T-helper 22 cell (primary cell): ENCODE data around the gene KIAA2012.

Experiments used
- DNase-seq: peaks from one replicate; pipeline ENCODE4 v3.0.0-alpha.2; 2020; ENCODE audit warnings: low read depth

Gene KIAA2012

DNA sequence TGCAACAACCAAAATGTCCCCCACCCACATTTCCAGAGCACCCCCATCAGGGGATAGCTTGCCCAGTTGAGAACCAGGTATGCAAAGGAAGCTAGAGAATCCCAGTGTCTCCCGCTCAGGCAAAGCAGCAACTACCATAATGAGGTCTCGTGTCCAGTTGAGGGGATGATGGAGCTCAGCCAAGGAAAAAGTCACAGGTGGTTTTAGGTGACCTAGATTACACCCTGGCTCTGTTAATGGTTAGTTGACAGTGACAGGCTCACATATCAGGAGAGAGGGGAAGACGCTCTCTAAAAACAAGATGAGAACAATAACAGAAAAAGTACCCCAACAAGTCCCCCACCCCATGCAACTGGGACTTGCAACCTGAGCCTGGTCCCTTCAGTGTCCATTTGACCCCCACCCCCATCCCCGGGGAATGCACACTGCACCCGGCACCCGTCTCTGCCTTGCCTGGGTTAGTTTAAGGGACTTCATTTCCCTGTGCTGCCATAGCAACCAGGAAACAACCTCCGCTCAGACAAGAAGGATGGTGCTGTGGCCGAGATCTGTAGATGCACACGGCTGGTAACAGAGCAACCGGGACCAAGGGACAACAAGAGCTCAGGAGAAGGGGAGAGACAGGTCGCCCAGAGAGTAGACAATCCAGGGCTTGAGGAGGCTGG, at the start of gene KIAA2012:
KIAA2012 (plus strand) TSS at position 519 of the 665 bp plus-strand sequence. CDS start 373 bp downstream, outside the sequence.
- DNase-seq = no peak

DNA sequence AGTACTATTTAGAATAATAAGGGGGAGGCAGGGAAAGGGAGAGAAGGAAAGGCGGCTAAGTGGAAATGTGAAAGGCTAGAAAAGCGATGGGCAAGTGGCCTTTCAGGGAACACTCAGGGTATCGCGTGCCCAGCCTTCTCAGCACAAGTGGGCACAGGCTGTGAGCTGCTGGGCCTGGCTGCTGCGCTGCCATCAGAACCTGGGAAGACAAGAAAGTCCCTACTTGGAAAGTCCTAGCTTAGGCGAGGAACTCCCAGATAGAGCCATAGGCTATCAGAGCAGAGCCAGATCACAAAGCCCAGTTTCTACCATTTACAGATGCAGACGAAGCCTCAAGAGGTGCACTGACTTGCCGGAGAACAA, 49.2 kb upstream of the KIAA2012 start:
- DNase-seq = no peak

DNA sequence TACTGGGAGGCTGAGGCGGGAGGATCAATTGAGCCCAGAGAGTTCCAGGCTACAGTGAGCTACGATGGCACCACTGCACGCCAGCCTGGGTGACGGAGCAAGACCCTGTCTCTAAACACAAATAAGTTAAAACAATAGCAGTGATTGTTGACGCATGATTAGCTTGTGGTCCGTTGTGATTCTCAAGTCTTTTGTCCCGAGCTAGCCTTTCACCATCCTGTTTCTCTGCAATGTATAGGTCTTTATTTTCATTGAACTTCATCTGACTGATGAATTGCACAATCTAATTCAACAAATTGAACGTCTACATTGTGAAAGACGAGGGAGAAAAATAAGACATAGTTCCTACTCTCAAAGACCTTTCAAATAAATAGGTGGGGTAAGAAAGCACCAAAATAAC, 48.2 kb upstream of the KIAA2012 start:
- DNase-seq = no peak

DNA sequence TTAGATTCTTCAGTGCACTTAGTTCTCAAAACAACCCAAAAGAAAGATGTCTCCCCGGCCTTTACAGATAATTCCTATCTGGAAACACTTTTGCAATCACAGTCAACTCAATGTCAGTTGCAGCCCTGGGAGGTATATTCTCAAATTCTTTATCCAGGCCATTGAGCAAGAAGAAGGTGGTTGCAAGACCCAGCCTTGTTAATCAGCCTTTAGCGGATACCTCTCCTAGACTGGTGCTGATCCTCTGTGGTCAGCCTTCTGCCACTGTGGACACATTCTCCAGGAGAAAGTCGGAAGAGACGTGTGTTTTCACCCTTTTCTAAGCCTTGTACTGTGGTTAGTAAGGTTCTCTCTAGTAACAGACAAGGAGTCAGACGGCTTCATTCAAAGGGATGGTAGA, 47.2 kb upstream of the KIAA2012 start:
- DNase-seq = no peak

DNA sequence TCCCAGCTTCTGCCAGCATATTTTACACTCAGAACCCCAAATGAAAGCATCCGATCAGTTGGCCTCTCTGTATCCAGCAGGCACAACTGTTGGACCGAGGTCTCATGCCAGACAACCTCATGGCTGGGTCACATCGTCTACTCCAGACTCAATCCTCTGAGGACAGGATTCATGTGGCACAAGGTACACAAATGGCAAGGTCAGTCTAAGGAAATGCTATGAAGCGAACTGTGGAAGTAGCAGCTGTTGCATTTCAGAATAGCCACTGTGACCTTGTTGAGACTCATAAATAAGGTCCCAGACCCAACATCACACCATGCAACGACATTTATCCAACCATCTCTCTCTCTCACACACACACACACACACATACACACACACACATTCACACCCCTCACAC, 46.5 kb upstream of the KIAA2012 start:
- DNase-seq = no peak

DNA sequence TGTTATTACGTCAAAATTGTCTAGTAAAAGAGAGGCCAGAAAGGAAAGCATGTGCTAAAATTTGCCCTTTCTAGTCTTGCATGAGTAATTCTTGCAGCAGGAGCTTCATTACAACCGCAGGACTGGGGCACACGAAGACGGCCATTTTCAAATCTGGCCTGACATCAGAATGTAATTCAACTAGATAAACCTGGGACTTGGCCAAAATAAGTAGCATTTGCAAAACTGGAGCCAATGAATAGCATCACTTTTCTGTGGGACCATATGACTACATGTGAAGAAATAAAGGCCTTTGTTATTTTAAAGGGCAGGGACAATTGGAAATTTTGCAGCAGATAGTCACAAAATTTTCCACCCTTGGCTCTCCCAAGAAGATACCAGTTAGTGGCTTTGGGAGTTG, 42.4 kb upstream of the KIAA2012 start:
- no peak for DNase-seq

DNA sequence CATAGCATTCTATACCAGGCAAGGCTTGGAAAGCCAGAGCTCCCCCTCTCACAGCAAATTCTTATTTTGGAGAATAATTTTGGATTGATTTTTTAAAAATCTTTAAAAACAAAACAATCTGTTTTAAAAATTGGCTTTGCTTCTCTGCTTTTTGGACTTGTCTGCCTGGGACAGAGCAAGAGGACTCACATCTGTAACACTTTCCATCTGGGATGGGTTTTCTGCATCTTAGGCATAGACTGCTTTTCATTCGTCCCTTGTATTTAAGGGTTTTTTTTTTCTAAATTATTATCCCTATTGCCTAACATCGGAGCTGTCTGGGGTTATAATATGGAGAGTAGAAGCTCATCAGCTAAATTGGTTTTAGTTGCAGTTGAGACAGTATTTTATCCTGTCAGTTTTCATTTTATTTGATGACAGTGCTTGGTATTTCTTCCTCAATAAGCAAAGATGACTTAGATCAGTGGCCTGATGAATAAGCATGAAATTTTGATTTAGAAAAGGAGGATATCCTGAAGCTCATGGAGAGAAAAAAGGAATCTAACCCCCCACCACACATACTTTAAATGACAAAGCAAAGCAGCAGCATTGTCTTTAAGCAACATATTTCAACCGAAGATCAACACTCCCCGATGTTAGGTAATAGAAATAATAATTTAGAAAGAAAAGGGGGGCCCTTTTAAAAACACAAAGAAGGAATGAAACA, 41.7 kb upstream of the KIAA2012 start:
- DNase-seq = no peak

DNA sequence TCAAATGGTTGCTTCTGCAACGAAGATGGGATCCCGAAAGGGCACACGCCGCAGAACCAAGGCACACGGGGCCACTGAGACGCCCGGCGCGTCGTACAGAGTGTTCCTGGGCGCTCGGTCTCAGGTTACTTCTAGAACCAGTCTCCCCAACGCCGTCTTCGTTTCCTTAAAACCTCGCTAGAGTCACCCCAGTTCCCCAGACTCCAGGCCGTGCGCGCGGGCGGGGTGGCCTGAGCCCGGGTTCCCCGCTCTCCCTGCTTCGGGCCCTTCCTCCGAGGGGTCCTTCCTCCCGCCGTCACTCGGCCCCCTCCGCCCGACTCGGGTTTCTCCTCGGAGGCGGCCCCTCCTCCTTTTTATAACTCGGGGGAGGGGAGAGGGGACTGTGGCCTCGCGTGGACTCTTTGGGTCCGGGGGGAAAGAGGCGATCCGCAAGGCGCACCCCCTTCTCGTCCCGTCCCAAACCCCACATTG, 40.2 kb upstream of the KIAA2012 start:
- no peak for DNase-seq

DNA sequence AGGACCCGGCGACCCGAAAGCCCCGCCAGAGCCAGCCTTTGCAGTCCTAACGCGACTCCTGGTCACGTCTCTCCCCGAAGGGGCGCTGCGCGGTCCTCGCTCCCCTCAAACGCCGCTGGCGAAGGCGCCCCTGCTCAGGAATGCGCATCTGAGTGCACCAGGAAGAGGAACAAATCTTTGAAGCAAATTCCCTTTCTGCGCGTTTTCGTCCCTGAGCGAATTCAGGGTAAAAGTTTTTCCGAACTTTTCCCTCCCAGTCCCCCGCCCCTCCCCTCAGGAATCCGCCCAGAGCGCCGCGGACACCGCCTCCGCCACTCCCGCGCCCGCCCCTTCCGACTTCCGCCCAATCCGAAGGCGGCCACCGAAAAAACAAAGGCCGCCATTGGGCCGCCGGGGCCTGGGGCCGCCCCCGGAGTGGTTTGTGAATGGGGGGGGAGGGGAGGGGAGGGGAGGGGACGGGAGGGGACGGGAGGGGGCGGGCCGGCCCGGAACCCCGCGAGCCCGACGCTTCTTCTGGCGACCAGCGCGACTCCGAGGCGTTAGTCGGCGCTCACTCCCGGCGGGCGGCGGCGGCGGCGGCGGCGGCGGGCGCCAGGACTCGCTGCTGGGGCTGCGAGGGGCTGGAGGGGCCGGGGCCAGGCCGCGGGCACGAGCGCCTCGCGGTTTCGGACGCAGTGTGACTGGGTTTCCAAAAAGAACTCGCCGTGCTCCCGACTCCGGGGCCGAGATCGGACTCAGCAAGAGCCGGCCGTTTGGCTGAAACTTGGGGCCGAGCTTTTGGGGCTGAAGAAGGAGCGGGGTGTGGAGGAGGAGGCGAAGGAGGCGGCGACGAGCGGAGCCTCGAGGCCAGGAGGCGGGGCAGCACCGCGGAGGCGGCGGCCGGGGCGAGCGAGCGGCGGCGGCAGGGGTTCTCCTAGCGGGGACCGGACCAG, 39.5 kb upstream of the KIAA2012 start, which contains the start of gene FZD7:
FZD7 (plus strand) TSS at position 539 of the 932 bp plus-strand sequence. CDS start 793 bp downstream, outside the sequence.
- DNase-seq = peak; percentile 73

DNA sequence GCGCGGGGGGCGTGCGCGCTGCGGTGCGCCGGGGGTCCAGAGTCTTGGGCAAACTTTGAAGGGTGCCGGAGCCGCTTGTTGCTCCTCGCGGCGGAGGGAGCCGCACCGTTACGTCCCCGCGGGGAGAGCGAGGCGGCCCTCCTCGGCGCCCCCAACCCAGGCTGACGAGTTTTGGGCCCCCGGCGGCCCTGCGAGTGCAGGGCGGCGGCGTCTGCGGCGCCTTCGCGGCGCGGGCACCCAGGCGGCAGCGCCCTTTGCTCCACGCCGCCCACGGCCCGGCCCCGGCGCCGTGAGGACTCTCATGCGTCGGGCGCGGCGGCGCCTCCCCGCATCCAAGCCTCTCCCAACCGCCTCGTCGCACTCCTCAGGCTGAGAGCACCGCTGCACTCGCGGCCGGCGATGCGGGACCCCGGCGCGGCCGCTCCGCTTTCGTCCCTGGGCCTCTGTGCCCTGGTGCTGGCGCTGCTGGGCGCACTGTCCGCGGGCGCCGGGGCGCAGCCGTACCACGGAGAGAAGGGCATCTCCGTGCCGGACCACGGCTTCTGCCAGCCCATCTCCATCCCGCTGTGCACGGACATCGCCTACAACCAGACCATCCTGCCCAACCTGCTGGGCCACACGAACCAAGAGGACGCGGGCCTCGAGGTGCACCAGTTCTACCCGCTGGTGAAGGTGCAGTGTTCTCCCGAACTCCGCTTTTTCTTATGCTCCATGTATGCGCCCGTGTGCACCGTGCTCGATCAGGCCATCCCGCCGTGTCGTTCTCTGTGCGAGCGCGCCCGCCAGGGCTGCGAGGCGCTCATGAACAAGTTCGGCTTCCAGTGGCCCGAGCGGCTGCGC, 38.6 kb upstream of the KIAA2012 start:
- DNase-seq = no peak

DNA sequence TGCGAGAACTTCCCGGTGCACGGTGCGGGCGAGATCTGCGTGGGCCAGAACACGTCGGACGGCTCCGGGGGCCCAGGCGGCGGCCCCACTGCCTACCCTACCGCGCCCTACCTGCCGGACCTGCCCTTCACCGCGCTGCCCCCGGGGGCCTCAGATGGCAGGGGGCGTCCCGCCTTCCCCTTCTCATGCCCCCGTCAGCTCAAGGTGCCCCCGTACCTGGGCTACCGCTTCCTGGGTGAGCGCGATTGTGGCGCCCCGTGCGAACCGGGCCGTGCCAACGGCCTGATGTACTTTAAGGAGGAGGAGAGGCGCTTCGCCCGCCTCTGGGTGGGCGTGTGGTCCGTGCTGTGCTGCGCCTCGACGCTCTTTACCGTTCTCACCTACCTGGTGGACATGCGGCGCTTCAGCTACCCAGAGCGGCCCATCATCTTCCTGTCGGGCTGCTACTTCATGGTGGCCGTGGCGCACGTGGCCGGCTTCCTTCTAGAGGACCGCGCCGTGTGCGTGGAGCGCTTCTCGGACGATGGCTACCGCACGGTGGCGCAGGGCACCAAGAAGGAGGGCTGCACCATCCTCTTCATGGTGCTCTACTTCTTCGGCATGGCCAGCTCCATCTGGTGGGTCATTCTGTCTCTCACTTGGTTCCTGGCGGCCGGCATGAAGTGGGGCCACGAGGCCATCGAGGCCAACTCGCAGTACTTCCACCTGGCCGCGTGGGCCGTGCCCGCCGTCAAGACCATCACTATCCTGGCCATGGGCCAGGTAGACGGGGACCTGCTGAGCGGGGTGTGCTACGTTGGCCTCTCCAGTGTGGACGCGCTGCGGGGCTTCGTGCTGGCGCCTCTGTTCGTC, 37.7 kb upstream of the KIAA2012 start:
- no peak for DNase-seq

DNA sequence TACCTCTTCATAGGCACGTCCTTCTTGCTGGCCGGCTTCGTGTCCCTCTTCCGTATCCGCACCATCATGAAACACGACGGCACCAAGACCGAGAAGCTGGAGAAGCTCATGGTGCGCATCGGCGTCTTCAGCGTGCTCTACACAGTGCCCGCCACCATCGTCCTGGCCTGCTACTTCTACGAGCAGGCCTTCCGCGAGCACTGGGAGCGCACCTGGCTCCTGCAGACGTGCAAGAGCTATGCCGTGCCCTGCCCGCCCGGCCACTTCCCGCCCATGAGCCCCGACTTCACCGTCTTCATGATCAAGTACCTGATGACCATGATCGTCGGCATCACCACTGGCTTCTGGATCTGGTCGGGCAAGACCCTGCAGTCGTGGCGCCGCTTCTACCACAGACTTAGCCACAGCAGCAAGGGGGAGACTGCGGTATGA, 37.1 kb upstream of the KIAA2012 start:
- no peak for DNase-seq

DNA sequence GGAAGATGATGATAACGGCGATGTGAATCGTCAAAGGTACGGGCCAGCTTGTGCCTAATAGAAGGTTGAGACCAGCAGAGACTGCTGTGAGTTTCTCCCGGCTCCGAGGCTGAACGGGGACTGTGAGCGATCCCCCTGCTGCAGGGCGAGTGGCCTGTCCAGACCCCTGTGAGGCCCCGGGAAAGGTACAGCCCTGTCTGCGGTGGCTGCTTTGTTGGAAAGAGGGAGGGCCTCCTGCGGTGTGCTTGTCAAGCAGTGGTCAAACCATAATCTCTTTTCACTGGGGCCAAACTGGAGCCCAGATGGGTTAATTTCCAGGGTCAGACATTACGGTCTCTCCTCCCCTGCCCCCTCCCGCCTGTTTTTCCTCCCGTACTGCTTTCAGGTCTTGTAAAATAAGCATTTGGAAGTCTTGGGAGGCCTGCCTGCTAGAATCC, 36.4 kb upstream of the KIAA2012 start:
- no peak for DNase-seq

DNA sequence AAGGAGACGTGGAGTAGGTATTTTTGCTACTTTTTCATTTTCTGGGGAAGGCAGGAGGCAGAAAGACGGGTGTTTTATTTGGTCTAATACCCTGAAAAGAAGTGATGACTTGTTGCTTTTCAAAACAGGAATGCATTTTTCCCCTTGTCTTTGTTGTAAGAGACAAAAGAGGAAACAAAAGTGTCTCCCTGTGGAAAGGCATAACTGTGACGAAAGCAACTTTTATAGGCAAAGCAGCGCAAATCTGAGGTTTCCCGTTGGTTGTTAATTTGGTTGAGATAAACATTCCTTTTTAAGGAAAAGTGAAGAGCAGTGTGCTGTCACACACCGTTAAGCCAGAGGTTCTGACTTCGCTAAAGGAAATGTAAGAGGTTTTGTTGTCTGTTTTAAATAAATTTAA, 36.0 kb upstream of the KIAA2012 start:
- no peak for DNase-seq

DNA sequence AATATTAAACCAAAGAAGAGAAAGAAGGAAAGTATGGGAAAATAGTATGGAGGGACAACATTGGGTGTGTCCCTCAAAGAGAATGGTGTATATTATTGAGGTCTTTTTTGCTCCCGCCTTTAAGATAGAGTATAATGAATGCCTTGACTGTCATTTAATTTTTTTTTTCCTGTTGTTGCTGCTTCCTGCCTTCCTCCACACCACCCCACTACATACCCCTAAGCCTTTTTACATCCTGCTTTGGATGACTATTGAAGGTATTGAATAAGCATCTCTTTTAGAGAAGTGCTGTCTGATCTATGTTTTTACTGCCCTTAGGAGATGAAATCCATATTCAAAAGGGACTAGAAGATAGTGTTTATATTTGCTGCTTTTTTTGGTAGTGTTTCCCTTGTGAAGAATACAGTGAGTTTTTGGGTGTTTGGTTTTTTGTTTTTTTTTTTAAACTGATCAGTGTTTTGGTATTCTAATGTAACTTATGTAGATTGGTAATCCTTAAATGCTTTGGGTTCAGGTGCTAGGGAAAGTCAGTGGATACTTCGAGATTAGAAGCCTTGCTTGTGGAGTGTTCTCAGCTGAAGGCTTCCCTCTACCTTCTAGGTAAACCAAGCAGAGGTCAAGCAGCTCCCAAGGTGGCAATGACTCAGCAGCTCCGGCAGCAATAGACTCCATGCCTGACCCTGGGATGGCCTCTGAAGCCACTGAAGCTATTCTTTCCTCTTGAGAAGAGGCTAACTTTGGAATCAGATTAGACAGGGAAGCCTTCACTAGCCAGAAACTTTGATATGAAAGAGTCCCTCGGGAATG, 34.4 kb upstream of the KIAA2012 start:
- DNase-seq = no peak

DNA sequence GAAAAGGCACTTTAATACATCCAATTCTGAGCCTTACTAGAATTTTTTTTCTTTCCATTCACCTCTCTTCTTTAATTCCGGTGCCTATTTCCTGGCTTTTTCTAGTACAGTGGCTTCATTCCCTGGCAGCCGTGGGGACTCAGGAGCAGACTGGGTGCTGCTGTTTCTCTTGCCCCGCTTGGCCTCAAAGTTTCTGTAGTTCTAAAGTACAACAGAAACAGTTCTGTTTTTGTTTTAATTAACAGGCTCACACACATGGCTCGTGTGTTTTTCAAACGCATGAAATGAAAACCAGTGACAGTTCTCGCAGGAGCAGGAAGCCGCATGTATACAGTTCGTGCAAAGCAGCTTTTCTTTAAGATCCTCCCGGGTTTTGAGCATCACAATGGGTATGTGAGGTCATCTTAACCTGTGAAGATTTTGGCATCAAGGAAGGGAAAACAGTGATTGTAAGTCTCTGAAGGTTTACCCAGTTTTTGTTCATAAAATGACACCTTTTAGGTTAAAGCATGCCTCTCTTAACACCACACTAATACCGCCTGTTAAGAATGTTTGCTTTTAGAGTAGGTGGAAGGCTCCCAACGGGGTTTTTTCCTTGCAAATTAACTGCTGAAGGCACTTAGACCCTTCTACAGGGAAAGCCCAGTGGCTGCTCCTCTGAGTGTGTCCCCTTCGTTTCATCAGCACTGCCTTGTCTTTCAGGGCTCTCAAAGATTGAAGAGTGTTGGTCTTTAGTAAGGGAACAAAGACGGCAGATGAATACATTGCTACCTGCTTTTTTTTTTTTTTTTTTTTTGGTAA, 33.6 kb upstream of the KIAA2012 start:
- no peak for DNase-seq

DNA sequence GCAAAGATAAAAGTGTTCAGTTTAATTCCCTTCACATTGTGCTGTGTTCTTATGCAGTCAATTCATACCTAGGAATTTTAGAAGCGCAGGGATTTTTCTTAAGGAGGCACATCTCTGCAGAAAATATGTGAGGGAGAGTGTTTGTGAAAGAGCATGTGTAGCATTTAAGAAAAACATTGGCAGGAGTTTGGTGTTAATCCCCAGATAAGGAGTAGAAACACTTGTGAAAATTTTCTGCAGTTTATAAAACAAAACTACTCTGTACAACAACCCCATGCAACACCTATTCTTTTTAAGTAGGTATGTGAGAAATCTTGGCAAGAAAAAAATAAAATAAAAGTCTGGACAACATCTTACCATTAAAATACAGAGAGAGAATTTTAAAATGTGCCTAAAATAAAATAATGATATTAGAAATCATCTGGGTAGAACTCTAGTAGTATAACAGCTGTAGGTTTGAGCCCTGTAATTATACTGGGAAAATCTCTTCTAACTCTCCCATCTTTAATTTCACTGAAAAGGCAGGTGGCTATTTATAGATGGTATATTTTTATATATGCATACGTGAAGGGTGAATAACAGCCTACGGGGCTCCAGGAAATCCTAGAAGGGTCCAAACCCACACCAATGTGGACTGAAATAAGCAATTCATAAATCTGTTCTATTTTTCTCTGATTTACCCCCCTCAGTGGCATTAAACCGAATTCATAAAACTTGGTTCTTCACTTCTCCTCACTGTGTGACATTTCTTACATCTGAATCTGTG, 32.8 kb upstream of the KIAA2012 start:
- no peak for DNase-seq

DNA sequence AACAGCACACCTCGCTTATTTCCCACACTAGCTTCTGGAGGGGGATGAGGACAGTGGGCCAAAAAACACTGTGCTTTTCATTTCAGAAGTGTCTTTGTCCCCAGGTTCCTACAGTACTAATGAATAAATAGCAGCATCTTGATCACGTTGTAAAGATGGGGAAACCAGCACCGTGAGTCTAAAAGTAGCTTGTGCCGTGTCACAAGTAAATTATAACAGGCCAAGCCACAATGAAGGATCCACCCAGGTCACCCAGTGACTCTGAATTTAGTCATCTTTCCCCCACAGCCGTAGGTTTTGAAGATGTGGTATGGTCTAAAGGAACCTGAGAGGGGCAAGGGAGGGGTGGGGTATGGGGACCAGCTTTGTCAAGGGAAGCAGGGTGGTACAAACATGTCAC, 30.6 kb upstream of the KIAA2012 start:
- no peak for DNase-seq
